GM21529 (cell line): ENCODE results near the gene PDCD1.

Source experiments
- ATAC-seq: cut with Tn5 transposase; IDR thresholded peaks from one replicate; pipeline ENCODE4 v1.9.1; 2021; ENCODE audit not compliant: unreplicated experiment

Gene PDCD1

DNA sequence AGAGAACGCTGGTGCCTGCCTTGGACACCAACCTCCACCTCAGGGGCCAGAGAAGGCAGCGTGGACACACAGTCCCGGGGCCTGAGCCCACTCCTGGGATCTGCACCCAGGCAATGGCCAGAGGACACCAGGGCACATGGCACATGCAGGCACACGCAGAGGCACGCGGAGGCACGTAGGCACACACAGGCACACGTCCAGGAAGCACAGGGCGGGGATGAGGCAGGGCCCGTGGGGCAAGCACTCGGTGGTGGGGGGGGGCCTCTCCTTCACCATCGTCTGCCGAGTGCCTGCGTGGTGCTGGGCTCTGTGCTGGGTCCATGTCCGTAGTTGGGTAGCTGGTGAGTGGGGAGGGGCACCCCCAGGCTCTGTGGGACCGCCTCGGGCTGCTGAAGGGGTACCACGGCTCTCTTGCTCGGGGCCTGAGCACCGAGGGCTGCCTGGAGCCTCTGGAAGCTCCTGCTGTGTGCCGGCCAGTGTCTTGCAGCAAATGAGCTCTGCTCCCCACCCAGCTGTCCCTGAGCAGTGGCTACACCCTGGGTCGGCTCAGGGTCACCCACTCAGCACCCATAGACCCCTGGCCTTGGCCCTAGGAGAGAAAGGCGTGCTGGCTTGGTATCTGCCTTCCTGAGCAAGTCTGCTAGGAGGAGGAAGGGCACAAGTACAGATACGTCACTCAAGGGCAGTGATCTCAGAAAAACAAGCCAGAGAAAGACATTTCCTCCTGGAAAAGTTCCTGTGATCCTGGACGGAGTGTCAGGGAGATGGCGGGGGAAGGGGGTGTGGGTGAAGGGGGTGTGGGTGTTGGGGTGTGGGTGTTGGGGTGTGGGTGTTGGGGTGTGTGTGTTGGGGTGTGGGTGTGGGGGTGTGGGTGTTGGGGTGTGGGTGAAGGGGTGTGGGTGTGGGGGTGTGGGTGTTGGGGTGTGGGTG, 37.3 kb upstream of the PDCD1 start:
- no peak for ATAC-seq

GRCh38 chr2:241895427-241895711, 36.7 kb upstream of the PDCD1 start:
- no peak for ATAC-seq

DNA sequence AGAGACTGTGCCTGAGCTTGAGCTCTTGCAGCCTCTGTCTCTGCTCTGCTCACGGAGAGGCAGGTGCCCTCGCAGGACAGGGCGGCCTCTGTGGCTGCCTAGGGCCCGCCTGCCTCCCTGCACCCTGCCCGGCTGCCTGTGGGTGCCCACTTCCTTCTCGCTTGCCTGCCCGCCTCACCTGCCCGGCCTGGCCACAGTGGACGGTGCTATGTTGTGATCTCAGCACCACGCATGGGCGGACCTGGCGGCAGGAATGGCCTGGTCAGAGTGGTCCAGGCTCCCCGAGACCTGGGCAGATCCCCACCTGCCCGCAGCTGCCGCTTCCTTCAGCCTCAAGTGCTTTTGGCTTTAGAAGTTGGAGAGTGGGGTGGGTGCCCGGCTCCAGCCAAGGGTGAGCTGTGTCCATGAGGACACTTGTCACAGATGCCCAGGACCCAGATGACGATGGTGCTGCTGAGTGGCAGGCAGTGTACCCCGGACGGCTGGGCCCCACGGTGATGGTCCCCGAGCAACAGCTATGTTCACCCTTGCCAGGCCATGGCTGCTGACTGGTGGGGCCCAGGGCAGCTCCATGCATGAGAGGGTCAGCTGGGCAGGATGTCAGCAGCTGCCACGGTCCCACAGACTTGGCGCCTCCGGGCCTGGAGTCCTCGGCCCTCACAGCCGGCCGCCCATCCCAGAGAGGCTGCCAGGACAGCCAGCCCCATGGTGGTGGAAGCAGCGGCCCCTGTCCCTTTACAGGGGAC, 36.2 kb upstream of the PDCD1 start:
- no peak for ATAC-seq

DNA sequence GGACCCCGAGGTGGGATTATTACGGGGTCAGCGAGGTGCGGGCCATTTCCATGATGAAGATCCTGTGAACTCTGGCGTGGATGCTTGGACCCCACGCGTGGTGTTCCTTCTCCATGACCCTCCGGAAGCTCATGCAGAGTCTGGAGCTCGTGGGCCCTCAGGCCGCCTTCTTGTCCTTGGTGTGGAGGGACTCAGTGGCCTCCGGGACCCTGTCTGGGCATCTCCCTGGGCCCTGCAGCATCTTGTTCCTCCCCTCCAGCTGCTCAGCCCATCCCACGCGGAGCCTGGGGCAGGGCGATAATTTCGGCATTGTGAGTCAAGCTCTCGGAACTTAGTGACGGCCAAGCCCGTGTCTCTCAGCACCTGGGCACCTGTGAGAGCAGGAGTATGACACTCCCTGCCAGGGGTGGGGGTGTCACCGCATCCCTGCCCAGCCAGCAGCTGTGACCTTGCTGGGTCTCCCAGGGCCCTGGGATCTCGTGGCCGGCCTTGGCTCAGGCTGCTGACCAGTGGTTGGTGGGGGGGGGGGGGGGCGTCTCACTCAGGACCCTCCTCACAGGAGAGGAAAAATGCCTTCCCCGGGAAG, 35.5 kb upstream of the PDCD1 start:
- no peak for ATAC-seq

DNA sequence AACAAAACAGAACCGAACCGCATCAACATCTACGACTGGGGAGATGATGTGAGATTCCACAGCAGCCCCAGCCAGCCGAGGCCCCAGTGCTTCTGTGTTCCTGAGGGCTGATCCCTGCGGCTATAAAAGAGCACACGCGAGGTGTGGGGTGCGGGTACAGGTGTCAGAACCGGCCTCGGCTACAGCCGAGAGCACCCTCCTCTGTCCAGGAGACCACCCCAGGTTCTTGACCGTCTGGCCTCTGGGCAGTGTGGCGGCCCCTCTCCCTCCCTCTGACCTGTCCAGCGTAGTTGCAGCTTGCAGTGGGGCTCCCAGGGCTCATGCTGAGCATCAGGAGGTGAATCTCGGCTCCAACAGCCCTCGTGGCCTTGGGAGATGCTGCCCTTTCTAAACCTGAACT, 34.6 kb upstream of the PDCD1 start:
- no peak for ATAC-seq

DNA sequence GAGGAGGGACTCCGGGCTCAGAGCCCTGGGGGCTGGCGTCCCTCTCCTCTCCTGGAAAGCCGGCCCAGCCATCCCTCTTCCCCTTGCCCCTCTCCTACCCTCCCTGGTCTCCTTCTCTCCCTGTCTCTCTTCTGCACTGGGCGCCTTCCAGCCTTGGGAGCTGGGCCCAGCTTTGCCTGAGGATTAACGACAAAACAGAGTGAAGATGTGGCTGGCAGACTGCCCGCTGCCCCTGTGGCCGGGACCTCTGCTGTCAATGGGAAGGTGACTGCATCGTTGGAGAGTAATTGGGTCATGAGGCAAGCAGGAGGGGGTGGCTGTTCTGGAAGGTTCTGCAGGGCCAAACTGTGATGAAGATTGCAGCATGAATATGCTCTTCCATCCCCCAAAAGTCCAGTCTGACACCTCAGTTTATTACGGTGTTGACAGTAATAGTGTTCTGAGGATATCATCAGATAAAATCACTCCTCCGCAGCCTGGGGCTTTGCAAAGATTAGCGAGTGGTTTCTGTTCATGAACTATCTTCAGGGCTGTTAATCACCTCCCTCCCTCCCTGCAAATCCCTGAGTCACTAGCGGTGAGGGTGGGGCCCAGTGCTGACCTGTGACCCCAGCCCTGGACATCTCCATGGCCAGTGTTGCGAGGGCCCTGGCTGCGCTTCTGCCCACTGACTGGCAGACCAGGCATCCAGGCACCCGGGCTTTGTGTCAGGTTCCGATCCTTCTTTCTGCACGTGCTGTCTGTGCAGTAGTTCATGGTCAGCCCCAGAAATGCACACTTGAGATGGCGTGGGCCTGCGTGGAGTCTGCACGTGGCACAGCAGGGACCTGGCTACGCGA, 33.8 kb upstream of the PDCD1 start:
- no peak for ATAC-seq

- ATAC-seq = no peak
Observed at GRCh38 chr2:241891988-241892298, 33.2 kb upstream of the PDCD1 start.

DNA sequence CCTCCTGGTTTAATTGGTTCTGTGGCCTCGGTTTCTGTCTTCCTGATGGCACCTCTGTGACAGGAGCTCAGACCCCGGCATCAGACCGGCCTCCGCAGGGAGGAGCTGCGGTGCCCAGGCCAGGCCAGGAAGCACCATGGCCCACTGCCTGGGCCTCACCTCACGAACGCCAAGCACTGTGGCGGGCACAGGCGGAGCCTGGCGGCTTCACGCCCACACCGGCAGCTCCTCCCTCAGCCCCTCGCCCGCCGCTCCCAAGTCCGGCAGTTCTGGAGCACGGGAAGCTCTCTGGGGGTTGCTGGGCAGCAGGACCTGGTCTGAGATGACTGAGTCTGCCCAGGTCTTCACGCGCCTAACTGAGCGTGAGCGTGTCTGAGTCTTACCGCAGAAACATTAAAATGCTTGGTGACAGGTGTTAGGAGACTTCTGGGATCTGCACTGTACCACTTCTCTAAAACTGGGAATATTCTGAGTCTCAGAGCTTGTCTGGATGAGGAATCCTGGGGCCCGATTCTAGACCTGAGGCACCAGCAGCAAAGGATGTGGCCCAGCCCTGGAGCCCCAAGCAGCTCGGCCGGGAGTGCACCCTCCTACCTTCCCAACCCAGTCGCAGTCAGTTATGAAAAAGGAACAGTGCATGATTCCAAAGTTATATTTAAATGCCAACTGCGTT, 32.8 kb upstream of the PDCD1 start:
- no peak for ATAC-seq

- no peak for ATAC-seq
Observed at GRCh38 chr2:241890524-241891235, 32.0 kb upstream of the PDCD1 start.

DNA sequence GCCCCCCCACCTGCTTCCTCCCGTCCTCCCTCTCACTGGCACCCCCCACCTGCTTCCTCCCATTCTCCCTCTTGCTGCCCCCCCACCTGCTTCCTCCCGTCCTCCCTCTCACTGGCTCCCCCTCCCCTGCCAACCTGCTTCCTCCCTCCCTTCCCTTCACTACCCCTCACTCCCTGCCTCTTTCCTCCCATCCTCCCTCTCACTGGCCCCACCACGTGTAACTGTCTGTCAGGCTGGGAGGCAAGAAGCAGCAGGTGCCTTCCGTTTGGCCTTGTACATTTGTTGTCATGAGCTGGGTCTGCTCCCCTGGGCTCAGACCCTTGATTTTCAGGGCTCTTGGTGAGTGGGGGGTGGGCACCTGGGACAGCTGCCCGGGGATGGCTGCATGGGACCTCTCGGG, 29.9 kb upstream of the PDCD1 start:
- ATAC-seq = no peak

GRCh38 chr2:241887806-241888522, 29.3 kb upstream of the PDCD1 start:
- ATAC-seq = no peak

DNA sequence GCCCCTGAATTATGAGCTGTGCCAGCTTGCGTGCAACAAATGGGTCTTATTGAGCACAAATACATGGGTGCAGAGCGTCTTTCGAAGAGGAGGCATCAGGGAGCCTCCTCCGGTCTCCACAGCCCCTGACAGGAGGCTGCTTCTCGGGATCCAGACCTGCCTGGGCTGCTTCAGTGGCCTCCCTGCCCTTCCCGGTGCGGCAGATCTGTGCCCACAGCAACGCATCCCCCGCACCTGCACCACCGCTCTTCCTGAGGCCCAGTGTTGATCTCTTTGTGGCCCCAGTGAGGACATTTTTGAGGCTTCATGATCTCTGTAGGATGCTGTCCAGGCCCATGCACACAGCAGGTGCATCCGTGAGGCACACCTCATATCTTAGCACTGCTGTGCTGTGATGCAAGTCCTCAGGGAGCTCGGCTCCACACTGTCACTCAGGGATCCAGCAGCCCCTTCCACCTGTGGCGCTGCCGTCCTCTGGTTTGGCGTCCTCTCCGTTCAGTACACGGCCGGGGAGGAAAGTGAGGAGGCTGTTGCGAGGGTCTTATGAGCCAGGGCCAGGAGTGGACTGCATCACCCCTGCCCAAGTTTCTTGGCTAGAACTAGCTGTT, 28.2 kb upstream of the PDCD1 start:
- ATAC-seq = no peak

DNA sequence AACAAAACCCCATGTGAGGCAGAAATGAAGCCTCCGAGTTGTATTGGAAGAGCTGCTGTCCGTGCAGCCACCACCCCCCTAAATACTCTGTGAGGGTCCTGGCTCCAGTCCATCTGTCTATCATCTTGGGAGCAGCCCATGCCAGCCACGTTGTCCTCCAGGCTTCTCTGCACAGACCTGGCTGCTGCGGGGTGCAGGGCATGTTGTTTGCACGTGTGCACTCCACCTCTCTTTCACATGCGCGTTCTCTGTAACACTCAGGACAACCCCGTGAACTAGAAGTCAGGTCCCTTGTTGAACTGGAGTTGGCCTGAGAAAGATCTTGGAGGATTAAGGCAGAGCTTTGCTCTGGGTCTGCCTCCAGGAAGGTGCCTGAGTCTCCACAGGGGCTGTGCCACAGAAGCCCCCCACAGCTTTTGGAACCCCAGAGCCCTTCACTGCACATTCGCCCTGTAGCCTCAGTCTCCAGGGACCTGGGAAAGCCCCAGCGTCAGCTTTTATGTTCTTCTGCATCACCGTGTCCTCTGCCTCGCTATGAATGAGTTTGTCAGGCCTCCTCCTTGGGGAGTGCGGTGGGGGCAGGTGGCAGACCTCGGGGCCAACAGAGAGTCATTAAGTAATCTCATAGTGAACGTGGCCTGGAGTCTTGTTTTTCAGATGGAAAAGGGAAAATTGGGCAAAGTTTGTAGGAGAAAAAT, 27.4 kb upstream of the PDCD1 start:
- ATAC-seq = no peak

GRCh38 chr2:241885291-241885945, 26.7 kb upstream of the PDCD1 start:
- no peak for ATAC-seq

DNA sequence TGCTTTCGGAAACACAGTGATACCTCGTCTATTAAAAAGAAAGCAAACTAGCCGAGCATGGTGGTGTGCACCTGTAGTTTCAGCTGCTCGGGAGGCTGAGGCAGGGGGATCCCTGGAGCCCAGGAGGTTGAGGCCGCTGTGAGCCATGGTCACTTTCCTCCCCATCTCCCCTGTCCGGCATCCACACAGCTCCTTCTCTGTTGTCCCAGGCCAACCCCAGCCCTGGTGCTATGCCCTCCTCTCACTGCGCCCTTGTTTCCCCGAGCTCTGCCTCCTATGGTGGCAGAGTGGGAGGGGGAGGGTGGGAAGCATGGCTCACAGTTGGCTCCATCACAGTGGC, 26.2 kb upstream of the PDCD1 start:
- ATAC-seq = no peak

DNA sequence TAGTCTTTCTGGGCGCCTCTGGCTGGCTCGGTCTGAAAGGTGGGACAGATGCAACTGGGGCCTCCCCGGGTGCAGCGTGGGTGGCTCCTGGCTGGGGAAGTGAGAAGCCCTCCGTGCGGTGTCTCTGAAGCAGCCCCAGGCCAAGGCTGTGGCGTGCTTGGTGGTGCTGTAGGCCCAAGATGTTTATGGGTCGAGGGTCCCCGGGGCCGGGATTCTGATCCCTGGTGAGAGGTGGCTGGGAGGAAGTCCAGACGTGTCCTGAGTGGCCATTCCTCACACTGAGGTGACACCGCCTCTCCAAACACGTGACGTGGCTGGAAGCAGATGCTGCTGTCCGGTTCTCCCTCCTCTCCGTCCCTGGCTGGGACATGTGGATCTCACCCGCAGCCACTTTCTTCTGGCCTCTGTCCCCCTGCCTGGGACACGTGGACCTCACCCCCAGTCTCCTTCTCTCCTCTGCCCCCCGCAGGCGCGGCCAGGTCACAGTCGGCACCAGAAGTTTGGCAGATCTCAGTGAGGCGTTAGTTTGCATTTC, 23.5 kb upstream of the PDCD1 start:
- peak; percentile 68 for ATAC-seq

DNA sequence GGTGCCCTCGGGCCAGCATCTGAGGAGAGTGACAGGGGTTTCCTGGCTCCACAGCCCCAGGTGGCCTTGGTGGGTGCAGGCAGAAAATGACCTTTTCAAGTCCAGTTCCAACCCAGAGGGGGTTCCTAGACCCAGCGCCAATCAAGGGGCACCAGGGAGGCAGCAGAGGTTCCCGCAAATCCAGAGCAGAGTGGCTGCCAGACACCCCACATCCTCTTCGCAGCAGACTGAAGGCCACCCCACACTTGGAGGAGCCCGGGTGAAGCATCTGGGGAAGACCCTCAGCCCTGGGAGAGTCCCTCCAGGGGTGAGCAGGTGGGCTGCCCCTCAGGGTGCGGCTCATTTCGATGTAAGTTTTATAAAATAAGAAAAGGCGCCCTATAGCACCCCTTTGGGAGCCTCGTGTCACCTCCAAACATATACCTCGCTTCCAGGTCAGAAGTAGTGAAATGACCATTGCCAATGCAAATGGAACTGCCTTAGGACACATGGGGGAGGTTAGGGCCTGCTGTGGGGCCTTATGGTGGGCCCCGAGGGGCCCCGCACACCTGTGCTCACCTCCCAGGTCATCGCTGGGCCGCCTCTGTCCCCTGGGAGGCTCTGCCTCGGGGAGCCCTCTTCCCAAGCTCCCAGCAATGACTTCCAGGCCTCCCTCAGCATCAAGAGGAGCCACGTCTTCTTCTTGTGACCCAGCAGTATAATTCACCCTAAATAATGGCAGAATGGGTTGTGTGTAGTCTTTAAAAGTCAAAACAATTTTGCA, 21.8 kb upstream of the PDCD1 start:
- ATAC-seq = no peak
